MV-4-11 (cell line): ENCODE results near the gene TDRKH.
"Not testable (repeated sequence)": the region's sequence is repeated elsewhere in the genome, so short reads cannot be mapped to it uniquely, and the experiment has no call there.

Source experiments
- DNase-seq: peaks from one replicate; lab custom pipeline; 2025; lab: John Stamatoyannopoulos, UW

The TDRKH gene

GRCh38 chr1:151762941-151763921, 27.1 kb downstream of the TDRKH start, which contains the start of gene MRPL9:
Gene MRPL9 (minus strand): TSS chr1:151763496. CDS start chr1:151763479, 17 bp downstream.
- peak; percentile 67 for DNase-seq

- no peak for DNase-seq
These were observed 29.5 kb downstream of the TDRKH start for GRCh38 chr1:151760597-151761385.

GRCh38 chr1:151759241-151759640, 31.1 kb downstream of the TDRKH start:
- DNase-seq = no peak

GRCh38 chr1:151756291-151756690, 34.0 kb downstream of the TDRKH start:
- no peak for DNase-seq

- no peak for DNase-seq
These were observed 48.8 kb downstream of the TDRKH start for GRCh38 chr1:151741516-151741915.

- DNase-seq = peak; percentile 16
These were observed 50.5 kb downstream of the TDRKH start for GRCh38 chr1:151739590-151740355.

GRCh38 chr1:151737479-151737878, 52.8 kb downstream of the TDRKH start:
- DNase-seq = no peak

- no peak for DNase-seq
These were observed 53.3 kb downstream of the TDRKH start for GRCh38 chr1:151737026-151737425.

GRCh38 chr1:151733995-151734394, 56.3 kb downstream of the TDRKH start:
- not testable (repeated sequence) for DNase-seq

GRCh38 chr1:151733126-151733525, 57.2 kb downstream of the TDRKH start:
- DNase-seq = no peak

GRCh38 chr1:151729966-151730291, 60.4 kb downstream of the TDRKH start:
- DNase-seq = no peak

GRCh38 chr1:151729157-151729965, 60.9 kb downstream of the TDRKH start:
- DNase-seq = no peak

GRCh38 chr1:151728151-151729054, 61.9 kb downstream of the TDRKH start:
- DNase-seq = no peak

- DNase-seq = no peak
These were observed 66.5 kb downstream of the TDRKH start for GRCh38 chr1:151723726-151724370.
